Measurements from ENCODE around the gene TXN. TPM values are rescaled to one million over a fixed set of nuclear protein-coding genes. Genes with fewer than 3 reads are reported as not detected.

Gene TXN
- total RNA-seq, 1 experiment from 2014 or later = 280 TPM

GRCh38 chr9:110241260-110241857 is 14.9 kb downstream of the TXN start:
- Mint-ChIP-seq H3K27ac (no peak overlapping the region), H3K27me3 (ENCODE audit: low read depth) (peaks cover 2% of the 10 kb centered on the region; the same call in 1 of the 2 replicates), H3K36me3 (ENCODE audit: insufficient read depth in 1 of 3, low read depth in 3 of 3) (peaks cover 7 to 29% (median 25%) of the 10 kb centered on the region in 3 experiments), H3K4me1 (peaks cover 9 to 10% of the 10 kb centered on the region in 2 experiments), H3K9me3 (peaks cover 2 to 3% of the 10 kb centered on the region in 2 experiments; a peak in 4 of 5 replicates), H3K4me3 (no peak overlapping the region)
- 0 out of 2 replicates have a peak, but pooled peaks cover 2% of the 10 kb centered on the region for H3K79me2 ChIP-seq (ENCODE audit: insufficient read depth, low read length)
- H3K9me3 ChIP-seq (ENCODE audit: control insufficient read depth, low read depth, low read length) = no peaks in the 10 kb centered on the region
- H3K23ac ChIP-seq (ENCODE audit: insufficient read length, low read depth, low read length) = no peak overlapping the region
- H3T11ph ChIP-seq (ENCODE audit: low read length) = no peak overlapping the region
- no peak overlapping the region for H4K5ac ChIP-seq (ENCODE audit: insufficient read length, low read depth, low read length)
- H3K4me2 ChIP-seq (ENCODE audit: insufficient read depth, insufficient read length, low read length) = no peak overlapping the region
- no peak overlapping the region for H3K18ac ChIP-seq (ENCODE audit: insufficient read length, low read depth, low read length)
- no CpG with 5 or more reads among the region's 3 CpGs for WGBS (ENCODE audit: extremely low coverage, insufficient read length, low lambda C conversion rate)
- H3K9ac ChIP-seq (ENCODE audit: extremely low read depth, insufficient read length, low read length) = no peak overlapping the region
- H3K23me2 ChIP-seq (ENCODE audit: insufficient read length, low read depth, low read length, poor library complexity, severe bottlenecking) = no peaks in the 10 kb centered on the region
- no peak overlapping the region for H2BK120ac ChIP-seq (ENCODE audit: low read depth, low read length, poor library complexity, severe bottlenecking)
- H3K4me1 ChIP-seq (ENCODE audit: insufficient read depth, low read length) = no peaks in the 10 kb centered on the region; the same call in 1 of the 2 replicates
- no peak overlapping the region for H2BK15ac ChIP-seq (ENCODE audit: low read depth, low read length)
- no peak for TF ChIP-seq CTCF (conservative IDR thresholded peaks at IDR 0.05)
- H2BK20ac ChIP-seq (ENCODE audit: low read depth, low read length, poor library complexity, severe bottlenecking) = no peak overlapping the region
- no peak overlapping the region for H3K56ac ChIP-seq (ENCODE audit: insufficient read length, low read depth, low read length)
- no peak overlapping the region for H2BK5ac ChIP-seq (ENCODE audit: insufficient read length, low read length)
- no peaks in the 10 kb centered on the region for H4K20me1 ChIP-seq (ENCODE audit: control insufficient read depth, insufficient read depth, insufficient read length)
- no peak overlapping the region for H4K8ac ChIP-seq (replicated peaks; ENCODE audit: insufficient read length, low read depth, low read length)
- H3K27ac ChIP-seq (ENCODE audit: insufficient read length, low read depth, low read length) = no peak overlapping the region
- no peak overlapping the region for H3K14ac ChIP-seq (ENCODE audit: insufficient read depth, low read length)
- no peak overlapping the region for H2BK12ac ChIP-seq (ENCODE audit: insufficient read length, low read depth, low read length)
- peaks cover 1% of the 10 kb centered on the region for H3K79me1 ChIP-seq (ENCODE audit: insufficient read depth, low read depth, low read length, poor library complexity, severe bottlenecking)
- H4K91ac ChIP-seq (ENCODE audit: insufficient read length, low read depth, low read length) = no peak overlapping the region
- no peak overlapping the region for H3K4ac ChIP-seq (ENCODE audit: low read depth, low read length)
- H2AFZ ChIP-seq (ENCODE audit: low read length) = no peak overlapping the region
- no peak for DNase-seq
- no peak overlapping the region for H2AK5ac ChIP-seq (ENCODE audit: insufficient read length, low read length)
- H3K27me3 ChIP-seq (ENCODE audit: insufficient read depth, low read length) = no peaks in the 10 kb centered on the region

Data from H9 (cell line).